Endothelial cell of umbilical vein (primary cell): ENCODE measurements around the gene ZNF423. TPM values are rescaled to one million over a fixed set of nuclear protein-coding genes. Genes with fewer than 3 reads are reported as not detected.

Experiments
- BruUV-seq: library from RNA; stranded (reverse); fragments of 400-500 nt; replicated peaks from 2 replicates; lab custom pipeline; 2021; lab: Mats Ljungman, UMichigan
- CTCF ChIA-PET: fragments of 300-600, 350-600 bp; sonication (Branson Sonifier 250); formaldehyde crosslinking; loops from one replicate; lab custom pipeline; 2021; ENCODE audit warnings: antibody characterized with exemption, inconsistent platforms; lab: Charles Lee
- POLR2A ChIA-PET: fragments of 300-600, 350-600 bp; sonication (Branson Sonifier 250); formaldehyde crosslinking; loops from one replicate; lab custom pipeline; 2021; ENCODE audit warnings: antibody characterized with exemption, inconsistent platforms; lab: Charles Lee
- DNase-seq: peaks from one replicate; pipeline ENCODE4 v3.0.0-alpha.2; 2011; ENCODE audit warnings: low read depth, low spot score
- FAIRE-seq: peaks from 2 replicates; lab custom pipeline; 2011; peaks lifted over from hg19 to GRCh38; lab: Jason Lieb, UNC
- H2AFZ ChIP-seq: 2 replicates; pipeline ENCODE4 v1.6.0; 2012; ENCODE audit warnings: low read depth, low read length, control low read depth, inconsistent platforms
- H3K27ac ChIP-seq: 2 replicates; pipeline ENCODE4 v1.5.1; 2011; ENCODE audit warnings: low read depth, mild to moderate bottlenecking, control low read depth, low read length, moderate library complexity; ENCODE audit not compliant: insufficient read depth
- H3K27me3 ChIP-seq, 2 experiments: 2 replicates each; pipeline versions ENCODE4 v1.6.0 to v1.6.1; 2011; ENCODE audit warnings: low read length in 2 of 2, mixed read lengths in 1 of 2; ENCODE audit not compliant: control insufficient read depth in 2 of 2, insufficient read depth in 2 of 2
- H3K36me3 ChIP-seq, 2 experiments: 2 replicates in 1 of 2; 3 replicates in 1 of 2; pipeline ENCODE4 v1.5.1; 2011; ENCODE audit warnings: low read length in 2 of 2, mild to moderate bottlenecking in 1 of 2, moderate library complexity in 1 of 2; ENCODE audit not compliant: control insufficient read depth in 2 of 2, insufficient read depth in 2 of 2; ENCODE audit errors: extremely low read depth in 1 of 2
- H3K4me1 ChIP-seq: 3 replicates; pipeline ENCODE4 v1.5.1; 2011; ENCODE audit warnings: mild to moderate bottlenecking, low read length; ENCODE audit not compliant: control insufficient read depth, insufficient read depth; ENCODE audit errors: extremely low read depth
- H3K4me2 ChIP-seq: 2 replicates; pipeline ENCODE4 v1.6.1; 2011; ENCODE audit warnings: low read length, control low read depth, mixed read lengths; ENCODE audit not compliant: insufficient read depth
- H3K4me3 ChIP-seq, 3 experiments: fragments of 200-600 bp in 1 of 3; sonication (generic), shearing (Covaris generic) in 1 of 3; replicated peaks in 1 of 3; 2 replicates each; pipeline ENCODE4 v1.5.1; 2011 to 2016; ENCODE audit warnings: control low read depth in 3 of 3, low read length in 3 of 3, mild to moderate bottlenecking in 2 of 3, inconsistent platforms in 1 of 3, low read depth in 1 of 3, moderate library complexity in 1 of 3; ENCODE audit not compliant: insufficient read depth in 1 of 3
- H3K79me2 ChIP-seq: 2 replicates; pipeline ENCODE4 v1.6.0; 2012; ENCODE audit warnings: low read length, inconsistent platforms; ENCODE audit not compliant: control insufficient read depth, insufficient read depth
- H3K9ac ChIP-seq: replicated peaks from 2 replicates; pipeline ENCODE3; 2011; ENCODE audit warnings: low read length, control low read depth; ENCODE audit not compliant: insufficient read depth; ENCODE audit errors: extremely low read depth
- H3K9me1 ChIP-seq: replicated peaks from 3 replicates; pipeline ENCODE4 v1.6.0; 2011; ENCODE audit warnings: mild to moderate bottlenecking, low read length; ENCODE audit not compliant: control insufficient read depth, insufficient read depth; ENCODE audit errors: extremely low read depth
- H3K9me3 ChIP-seq: replicated peaks from 2 replicates; pipeline ENCODE4 v1.5.1; 2012; ENCODE audit warnings: low read length, inconsistent platforms; ENCODE audit not compliant: control insufficient read depth, insufficient read depth
- H4K20me1 ChIP-seq: replicated peaks from 2 replicates; pipeline ENCODE3; 2011; ENCODE audit warnings: mild to moderate bottlenecking, low read length; ENCODE audit not compliant: control insufficient read depth, insufficient read depth; ENCODE audit errors: extremely low read depth
- CTCF ChIP-seq, 2 donors: IDR thresholded peaks; 1 replicate in 1 of 2; 2 replicates in 1 of 2; pipeline ENCODE4 v1.5.1; 2011; ENCODE audit warnings: low read length in 2 of 2, mild to moderate bottlenecking in 2 of 2, moderate library complexity in 2 of 2, control low read depth in 1 of 2, inconsistent platforms in 1 of 2, low read depth in 1 of 2; ENCODE audit not compliant: insufficient read depth in 1 of 2; ENCODE audit errors: extremely low read depth in 1 of 2
- EZH2 ChIP-seq: IDR thresholded peaks from 2 replicates; pipeline ENCODE4 v1.6.1; 2012; ENCODE audit warnings: borderline replicate concordance, low read depth, mild to moderate bottlenecking, moderate library complexity, low read length, inconsistent platforms; ENCODE audit not compliant: severe bottlenecking
- dilution Hi-C: fragments of 300-500 bp; cut with MboI; formaldehyde crosslinking; loops from one replicate; pipeline ENCODE4 v1.15.0; 2019; ENCODE audit warnings: low sequenced_read_pairs; ENCODE audit not compliant: extremely low pct_ligation_motif_present
- intact Hi-C: fragments of 100-400 bp; cut with micrococcal nuclease; formaldehyde crosslinking; loops from one replicate; pipeline ENCODE4 v1.10.0; 2022
- polyA plus RNA-seq, 4 experiments: library from polyadenylated mRNA; depleted of rRNA in 3 of 4; stranded (reverse) in 3 of 4; unstranded in 1 of 4; fragments of >200 nt; gene quantifications; 2 replicates each; pipeline versions ENCODE4 v1.2.1 to v1.2.3, GENCODE V29; 2011 to 2012; ENCODE audit warnings: missing spikeins in 1 of 4
- total RNA-seq: library from RNA; stranded (reverse); gene quantifications from 2 replicates; pipeline ENCODE4 v1.2.3, GENCODE V29; 2021

The ZNF423 gene
- total and polyA plus RNA-seq, 2 donors (not counting 3 experiments of a cell fraction or from before 2014, with no cell fraction given), result 2.2 to 8.1 TPM

- Histone ChIP-seq H3K36me3 (no peaks in the 10 kb centered on the region), H3K9ac (no peak overlapping the region), H4K20me1 (no peaks in the 10 kb centered on the region), H2AFZ (no peak overlapping the region), H3K27me3 (peaks cover 24 to 52% of the 10 kb centered on the region in 2 experiments), H3K27ac (no peak overlapping the region), H3K9me1 (no peaks in the 10 kb centered on the region), H3K4me2 (peak overlapping the region; percentile 69), H3K4me3 (peak overlapping the region in 1 of 3 experiments; percentile 27), H3K4me1 (peaks cover 19% of the 10 kb centered on the region), H3K79me2 (no peaks in the 10 kb centered on the region), H3K9me3 (no peaks in the 10 kb centered on the region)
- dilution Hi-C loops (no loop called here), intact Hi-C loops (loop anchor here (1.0 to 5.0 kb wide), 10 partner anchors 19 to 449 kb away; no protein-coding TSS in a partner anchor)
- DNase-seq (peak; percentile 40), FAIRE-seq (peak; percentile 82)
- no TSS peak for BruUV-seq
- ChIA-PET CTCF (interaction anchor here (0.6 to 4.4 kb wide), 53 partner anchors 9 to 808 kb away, joined by 3 to 44 read pairs (median 4); partner anchors contain the start of genes CNEP1R1 and HEATR3), POLR2A (no interaction called here)
- TF ChIP-seq EZH2 (no peak), CTCF (IDR thresholded peaks at IDR 0.05; ENCODE audit: extremely low read depth in 1 of 2, insufficient read depth in 1 of 2, low read depth in 1 of 2, low read length in 2 of 2) (peak; percentile 75 to 83)
Observed at GRCh38 chr16:49857423-49858181, 1.7 kb upstream of the ZNF423 start.
